ENCODE data around the gene DOCK1.
"Not testable (repeated sequence)": the region's sequence is repeated elsewhere in the genome, so short reads cannot be mapped to it uniquely, and the experiment has no call there.

DOCK1 gene

GRCh38 chr10:126910798-126911197, 5.6 kb downstream of the DOCK1 start:
- TF ChIP-seq POLR2A (IDR thresholded peaks at IDR 0.05; ENCODE audit: low read depth, low read length) (no peak), POU2F2 (IDR thresholded peaks at IDR 0.05; ENCODE audit: low read depth, low read length) (no peak), SPI1 (IDR thresholded peaks at IDR 0.05; ENCODE audit: low read depth, low read length) (no peak), POLR2AphosphoS5 (IDR thresholded peaks at IDR 0.05; ENCODE audit: low read depth, low read length) (no peak)
- DNase-seq (ENCODE audit: insufficient read length, low spot score) = no peak
- no peak for FAIRE-seq

GRCh38 chr10:126911301-126911700, 6.1 kb downstream of the DOCK1 start:
- DNase-seq (ENCODE audit: insufficient read length, low spot score) = no peak
- TF ChIP-seq POLR2A (IDR thresholded peaks at IDR 0.05; ENCODE audit: low read depth, low read length) (no peak), POU2F2 (IDR thresholded peaks at IDR 0.05; ENCODE audit: low read depth, low read length) (no peak), SPI1 (IDR thresholded peaks at IDR 0.05; ENCODE audit: low read depth, low read length) (no peak)
- FAIRE-seq = no peak

GRCh38 chr10:126913316-126913715, 8.1 kb downstream of the DOCK1 start:
- DNase-seq (ENCODE audit: insufficient read length, low spot score) = no peak
- no peak for TF ChIP-seq POLR2A (IDR thresholded peaks at IDR 0.05; ENCODE audit: low read depth, low read length)
- no peak for TF ChIP-seq PAX5 (IDR thresholded peaks at IDR 0.05; ENCODE audit: insufficient read depth, low read length, severe bottlenecking)
- TF ChIP-seq SPI1 (IDR thresholded peaks at IDR 0.05; ENCODE audit: low read depth, low read length) = no peak
- TF ChIP-seq TAF1 (IDR thresholded peaks at IDR 0.05; ENCODE audit: low read depth, low read length) = no peak
- TF ChIP-seq POLR2AphosphoS5 (IDR thresholded peaks at IDR 0.05; ENCODE audit: low read depth, low read length) = no peak
- no peak for TF ChIP-seq POU2F2 (IDR thresholded peaks at IDR 0.05; ENCODE audit: low read depth, low read length)
- FAIRE-seq = no peak

GRCh38 chr10:126914561-126914960, 9.3 kb downstream of the DOCK1 start:
- TF ChIP-seq POU2F2 (IDR thresholded peaks at IDR 0.05; ENCODE audit: low read depth, low read length) (no peak), POLR2A (IDR thresholded peaks at IDR 0.05; ENCODE audit: low read depth, low read length) (no peak), POLR2AphosphoS5 (IDR thresholded peaks at IDR 0.05; ENCODE audit: low read depth, low read length) (no peak), TAF1 (IDR thresholded peaks at IDR 0.05; ENCODE audit: low read depth, low read length) (no peak), PAX5 (IDR thresholded peaks at IDR 0.05; ENCODE audit: insufficient read depth, low read length, severe bottlenecking) (no peak), SPI1 (IDR thresholded peaks at IDR 0.05; ENCODE audit: low read depth, low read length) (no peak)
- FAIRE-seq (no peak), DNase-seq (ENCODE audit: insufficient read length, low spot score) (no peak)

- FAIRE-seq; DNase-seq (ENCODE audit: insufficient read length, low spot score): not testable (repeated sequence)
Measured at GRCh38 chr10:126916952-126917351, 11.7 kb downstream of the DOCK1 start.

- FAIRE-seq (no peak), DNase-seq (ENCODE audit: insufficient read length, low spot score) (no peak)
- TF ChIP-seq TAF1 (IDR thresholded peaks at IDR 0.05; ENCODE audit: low read depth, low read length) (no peak), POLR2AphosphoS5 (IDR thresholded peaks at IDR 0.05; ENCODE audit: low read depth, low read length) (no peak), POLR2A (IDR thresholded peaks at IDR 0.05; ENCODE audit: low read depth, low read length) (no peak), SPI1 (IDR thresholded peaks at IDR 0.05; ENCODE audit: low read depth, low read length) (no peak), PAX5 (IDR thresholded peaks at IDR 0.05; ENCODE audit: insufficient read depth, low read length, severe bottlenecking) (no peak), POU2F2 (IDR thresholded peaks at IDR 0.05; ENCODE audit: low read depth, low read length) (no peak)
Measured at GRCh38 chr10:126917375-126917774, 12.1 kb downstream of the DOCK1 start.

GRCh38 chr10:126917975-126918908, 13.0 kb downstream of the DOCK1 start:
- FAIRE-seq = no peak
- DNase-seq (ENCODE audit: insufficient read length, low spot score) = no peak
- TF ChIP-seq POLR2AphosphoS5 (IDR thresholded peaks at IDR 0.05; ENCODE audit: low read depth, low read length) (no peak), TAF1 (IDR thresholded peaks at IDR 0.05; ENCODE audit: low read depth, low read length) (no peak), POLR2A (IDR thresholded peaks at IDR 0.05; ENCODE audit: low read depth, low read length) (no peak), PAX5 (IDR thresholded peaks at IDR 0.05; ENCODE audit: insufficient read depth, low read length, severe bottlenecking) (no peak), POU2F2 (IDR thresholded peaks at IDR 0.05; ENCODE audit: low read depth, low read length) (no peak), SPI1 (IDR thresholded peaks at IDR 0.05; ENCODE audit: low read depth, low read length) (no peak)

GRCh38 chr10:126919426-126919825, 14.2 kb downstream of the DOCK1 start:
- FAIRE-seq (no peak), DNase-seq (ENCODE audit: insufficient read length, low spot score) (no peak)
- TF ChIP-seq PAX5 (IDR thresholded peaks at IDR 0.05; ENCODE audit: insufficient read depth, low read length, severe bottlenecking) (no peak), TAF1 (IDR thresholded peaks at IDR 0.05; ENCODE audit: low read depth, low read length) (no peak), POLR2A (IDR thresholded peaks at IDR 0.05; ENCODE audit: low read depth, low read length) (no peak), POU2F2 (IDR thresholded peaks at IDR 0.05; ENCODE audit: low read depth, low read length) (no peak), POLR2AphosphoS5 (IDR thresholded peaks at IDR 0.05; ENCODE audit: low read depth, low read length) (no peak), SPI1 (IDR thresholded peaks at IDR 0.05; ENCODE audit: low read depth, low read length) (no peak)

GRCh38 chr10:126921162-126921561, 15.9 kb downstream of the DOCK1 start:
- no peak for FAIRE-seq

GRCh38 chr10:126921974-126922525, 16.8 kb downstream of the DOCK1 start:
- no peak for FAIRE-seq

More at GRCh38 chr10:126921162-126921561, 15.9 kb downstream of the DOCK1 start:
- no peak for DNase-seq (ENCODE audit: insufficient read length, low spot score)
- TF ChIP-seq POLR2AphosphoS5 (IDR thresholded peaks at IDR 0.05; ENCODE audit: low read depth, low read length) (no peak), POU2F2 (IDR thresholded peaks at IDR 0.05; ENCODE audit: low read depth, low read length) (no peak), SPI1 (IDR thresholded peaks at IDR 0.05; ENCODE audit: low read depth, low read length) (no peak), POLR2A (IDR thresholded peaks at IDR 0.05; ENCODE audit: low read depth, low read length) (no peak), TAF1 (IDR thresholded peaks at IDR 0.05; ENCODE audit: low read depth, low read length) (no peak), PAX5 (IDR thresholded peaks at IDR 0.05; ENCODE audit: insufficient read depth, low read length, severe bottlenecking) (no peak)

More at GRCh38 chr10:126921974-126922525, 16.8 kb downstream of the DOCK1 start:
- no peak for DNase-seq (ENCODE audit: insufficient read length, low spot score)
- TF ChIP-seq TAF1 (IDR thresholded peaks at IDR 0.05; ENCODE audit: low read depth, low read length) (no peak), POLR2A (IDR thresholded peaks at IDR 0.05; ENCODE audit: low read depth, low read length) (no peak), POU2F2 (IDR thresholded peaks at IDR 0.05; ENCODE audit: low read depth, low read length) (no peak), SPI1 (IDR thresholded peaks at IDR 0.05; ENCODE audit: low read depth, low read length) (no peak), PAX5 (IDR thresholded peaks at IDR 0.05; ENCODE audit: insufficient read depth, low read length, severe bottlenecking) (no peak), POLR2AphosphoS5 (IDR thresholded peaks at IDR 0.05; ENCODE audit: low read depth, low read length) (no peak)

All from GM12891 (cell line).